SK-N-SH (cell line): Measurements from ENCODE around the gene SLC9A7. TPM values are rescaled to one million over a fixed set of nuclear protein-coding genes. Genes with fewer than 3 reads are reported as not detected.

Experiments
- CTCF ChIA-PET: fragments of 300-600, 350-600 bp; formaldehyde crosslinking; extraction: SDS; loops from one replicate; lab custom pipeline; 2021; lab: Yijun Ruan, JAX
- POLR2A ChIA-PET: fragments of 350-600 bp; sonication (Branson Sonifier 250); formaldehyde crosslinking; extraction: SDS; loops from one replicate; lab custom pipeline; 2020; ENCODE audit warnings: antibody characterized with exemption, inconsistent platforms; lab: Yijun Ruan, JAX
- DNase-seq: peaks from one replicate; pipeline ENCODE4 v3.0.0; 2012
- H2AFZ ChIP-seq: fragments of 200-600 bp; sonication (generic); 2 replicates; pipeline ENCODE4 v1.8.1; 2016; ENCODE audit warnings: antibody characterized with exemption, mild to moderate bottlenecking, low read depth
- H3F3A ChIP-seq: fragments of 200-600 bp; sonication (generic); replicated peaks from 2 replicates; pipeline ENCODE3; 2016; ENCODE audit warnings: antibody characterized with exemption, mild to moderate bottlenecking; ENCODE audit not compliant: insufficient read depth
- H3K27ac ChIP-seq, 2 experiments: fragments of 200-500 bp in 1 of 2; fragments of 200-600 bp in 1 of 2; sonication (Bioruptor generic) in 1 of 2; sonication (generic), shearing (Covaris generic) in 1 of 2; 2 replicates each; pipeline versions ENCODE4 v1.5.1 to v1.6.1; 2014 to 2016; ENCODE audit warnings: low read depth in 2 of 2, inconsistent platforms in 1 of 2, low read length in 1 of 2, mild to moderate bottlenecking in 1 of 2, mixed read lengths in 1 of 2
- H3K27me3 ChIP-seq: fragments of 200-600 bp; sonication (generic), shearing (Covaris generic); 2 replicates; pipeline ENCODE4 v1.6.1; 2016; ENCODE audit warnings: mixed run types; ENCODE audit not compliant: insufficient read depth
- H3K36me3 ChIP-seq, 2 experiments: fragments of 200-500 bp in 1 of 2; fragments of 200-600 bp in 1 of 2; sonication (Bioruptor generic) in 1 of 2; sonication (generic) in 1 of 2; replicated peaks in 1 of 2; 2 replicates each; pipeline versions ENCODE3 to v1.5.1; 2014 to 2016; ENCODE audit warnings: low read length in 1 of 2, mild to moderate bottlenecking in 1 of 2; ENCODE audit not compliant: insufficient read depth in 2 of 2, control insufficient read depth in 1 of 2
- H3K4me1 ChIP-seq, 2 experiments: fragments of 200-500 bp in 1 of 2; fragments of 200-600 bp in 1 of 2; sonication (Bioruptor generic) in 1 of 2; sonication (generic), shearing (Covaris generic) in 1 of 2; 2 replicates each; pipeline versions ENCODE4 v1.5.1 to v1.6.1; 2014 to 2016; ENCODE audit warnings: low read depth in 1 of 2, low read length in 1 of 2, mixed run types in 1 of 2; ENCODE audit not compliant: insufficient read depth in 2 of 2, control insufficient read depth in 1 of 2
- H3K4me2 ChIP-seq: fragments of 200-600 bp; sonication (generic), shearing (Covaris generic); 2 replicates; pipeline ENCODE4 v1.6.1; 2017; ENCODE audit warnings: mixed run types
- H3K4me3 ChIP-seq, 2 experiments: fragments of 200-500 bp in 1 of 2; fragments of 200-600 bp in 1 of 2; sonication (Bioruptor generic) in 1 of 2; sonication (generic), shearing (Covaris generic) in 1 of 2; 2 replicates each; pipeline versions ENCODE4 v1.5.1 to v1.8.1; 2014 to 2016; ENCODE audit warnings: low read depth in 2 of 2, inconsistent platforms in 1 of 2, low read length in 1 of 2, mild to moderate bottlenecking in 1 of 2, mixed read lengths in 1 of 2, moderate library complexity in 1 of 2
- H3K79me2 ChIP-seq: fragments of 200-600 bp; sonication (generic); 2 replicates; pipeline ENCODE4 v1.8.1; 2017; ENCODE audit warnings: mild to moderate bottlenecking; ENCODE audit not compliant: insufficient read depth
- H3K9ac ChIP-seq: fragments of 200-600 bp; sonication (generic); 2 replicates; pipeline ENCODE4 v1.6.1; 2017; ENCODE audit warnings: mixed run types
- H3K9me2 ChIP-seq: fragments of 200-600 bp; sonication (generic); 2 replicates; pipeline ENCODE4 v1.6.1; 2017; ENCODE audit warnings: mixed run types
- H3K9me3 ChIP-seq: fragments of 200-600 bp; sonication (generic); 2 replicates; pipeline ENCODE4 v1.6.1; 2017; ENCODE audit warnings: mixed run types, mild to moderate bottlenecking, moderate library complexity
- H4K20me1 ChIP-seq: fragments of 200-600 bp; sonication (generic); 2 replicates; pipeline ENCODE4 v1.6.1; 2017; ENCODE audit warnings: mild to moderate bottlenecking, mixed run types; ENCODE audit not compliant: insufficient read depth
- CHD2 ChIP-seq: fragments of 150-350 bp; IDR thresholded peaks from 2 replicates; pipeline ENCODE4 v1.6.1; 2018; ENCODE audit warnings: low read length; ENCODE audit not compliant: partially characterized antibody
- EP300 ChIP-seq, 2 experiments: IDR thresholded peaks; 2 replicates each; pipeline versions ENCODE4 v1.4.0 to v1.6.1; 2012; ENCODE audit warnings: borderline replicate concordance in 1 of 2, low read depth in 1 of 2, low read length in 1 of 2
- EZH2phosphoT487 ChIP-seq: fragments of 200-600 bp; sonication (generic); IDR thresholded peaks from 2 replicates; pipeline ENCODE4 v1.6.1; 2017; ENCODE audit warnings: low read depth, mixed run types, mild to moderate bottlenecking, antibody characterized with exemption, moderate library complexity, borderline replicate concordance
- FOSL2 ChIP-seq: IDR thresholded peaks from 2 replicates; pipeline ENCODE4 v1.4.0; 2012; ENCODE audit warnings: low read depth, mild to moderate bottlenecking, moderate library complexity, borderline replicate concordance
- FOXM1 ChIP-seq: IDR thresholded peaks from 2 replicates; pipeline ENCODE4 v1.4.0; 2012; ENCODE audit warnings: low read depth, mild to moderate bottlenecking
- GATA2 ChIP-seq: sonication (generic); formaldehyde crosslinking; IDR thresholded peaks from 2 replicates; pipeline ENCODE4 v1.5.0; 2020; ENCODE audit warnings: mild to moderate bottlenecking, missing genetic modification reagents
- MXI1 ChIP-seq: IDR thresholded peaks from 2 replicates; pipeline ENCODE4 v1.6.1; 2012; ENCODE audit warnings: mild to moderate bottlenecking, low read depth, low read length, improper control_type of control experiment
- NFIC ChIP-seq: IDR thresholded peaks from 2 replicates; pipeline ENCODE4 v1.4.0; 2012; ENCODE audit warnings: borderline replicate concordance
- POLR2AphosphoS5 ChIP-seq: IDR thresholded peaks from 2 replicates; pipeline ENCODE4 v1.6.1; 2012; ENCODE audit warnings: low read depth, low read length
- RAD21 ChIP-seq: IDR thresholded peaks from 2 replicates; pipeline ENCODE4 v1.6.1; 2012; ENCODE audit warnings: mild to moderate bottlenecking, low read length
- RCOR1 ChIP-seq: fragments of 150-350 bp; IDR thresholded peaks from 2 replicates; pipeline ENCODE4 v1.6.1; 2017; ENCODE audit warnings: antibody characterized with exemption, low read length
- TAF1 ChIP-seq: IDR thresholded peaks from 2 replicates; pipeline ENCODE4 v1.6.1; 2012; ENCODE audit warnings: low read depth, mild to moderate bottlenecking, low read length, moderate library complexity, borderline replicate concordance
- TEAD4 ChIP-seq: IDR thresholded peaks from 2 replicates; pipeline ENCODE4 v1.4.0; 2012; ENCODE audit warnings: mild to moderate bottlenecking, borderline replicate concordance; ENCODE audit not compliant: insufficient read depth
- WGBS: methylation state at CpG from one replicate; pipeline ENCODE4 v1.1.6; 2017; ENCODE audit warnings: low lambda C conversion rate; 5-methylcytosine and 5-hydroxymethylcytosine counted together
- polyA plus RNA-seq, 3 experiments: library from polyadenylated mRNA; depleted of rRNA; stranded (reverse); fragments of >200 nt; gene quantifications; 2 replicates each; pipeline ENCODE4 v1.2.3, GENCODE V29; 2012
- TF ChIP-seq, protein P1 (sequence below): IDR thresholded peaks from 2 replicates; pipeline ENCODE4; 2012
- TF ChIP-seq, protein P2 (sequence below): fragments of 150-350 bp; IDR thresholded peaks from 2 replicates; pipeline ENCODE4 v1.6.1; 2016; ENCODE audit warnings: mild to moderate bottlenecking, low read depth, low read length

Gene SLC9A7
- polyA plus RNA-seq, 1 of the 3 experiments (the other 2 are of a cell fraction) = 10.5 TPM

DNA sequence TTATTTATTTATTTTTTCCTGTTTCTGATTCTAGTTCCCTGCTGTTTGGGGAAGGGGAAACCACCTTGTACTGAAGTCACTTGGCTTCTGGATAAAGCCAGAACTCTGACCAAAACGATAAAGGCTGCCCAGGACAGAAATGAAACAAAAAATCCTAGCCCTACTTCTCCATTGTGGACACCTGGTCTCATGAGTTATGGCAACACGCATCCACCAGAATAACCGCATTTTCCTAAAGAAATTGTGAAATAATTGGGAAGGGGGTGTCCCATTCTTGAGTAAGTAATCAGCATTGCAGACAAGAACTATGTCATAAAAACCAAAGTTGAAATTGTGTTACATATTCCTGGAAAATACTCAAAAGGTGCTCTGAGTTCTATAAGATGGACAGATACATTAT lies 42.1 kb downstream of the SLC9A7 start:
- H3K4me2 ChIP-seq = no peak overlapping the region
- H3K27me3 ChIP-seq = no peaks in the 10 kb centered on the region
- no peaks in the 10 kb centered on the region for H3K79me2 ChIP-seq
- no peak overlapping the region for H3K27ac ChIP-seq
- no peaks in the 10 kb centered on the region for H4K20me1 ChIP-seq
- H3K4me3 ChIP-seq = no peak overlapping the region
- no peak for DNase-seq
- no peak overlapping the region for H2AFZ ChIP-seq
- POLR2A ChIA-PET = no interaction called here
- H3K9me2 ChIP-seq = no peaks in the 10 kb centered on the region
- no peak for TF ChIP-seq FOSL2
- no peaks in the 10 kb centered on the region for H3K4me1 ChIP-seq
- H3K36me3 ChIP-seq = no peaks in the 10 kb centered on the region
- 40% methylated on average over 3 of the region's 3 CpGs for WGBS
- H3K9me3 ChIP-seq = no peaks in the 10 kb centered on the region
- CTCF ChIA-PET = no interaction called here
- no peaks in the 10 kb centered on the region for H3F3A ChIP-seq
- H3K9ac ChIP-seq = no peak overlapping the region

DNA sequence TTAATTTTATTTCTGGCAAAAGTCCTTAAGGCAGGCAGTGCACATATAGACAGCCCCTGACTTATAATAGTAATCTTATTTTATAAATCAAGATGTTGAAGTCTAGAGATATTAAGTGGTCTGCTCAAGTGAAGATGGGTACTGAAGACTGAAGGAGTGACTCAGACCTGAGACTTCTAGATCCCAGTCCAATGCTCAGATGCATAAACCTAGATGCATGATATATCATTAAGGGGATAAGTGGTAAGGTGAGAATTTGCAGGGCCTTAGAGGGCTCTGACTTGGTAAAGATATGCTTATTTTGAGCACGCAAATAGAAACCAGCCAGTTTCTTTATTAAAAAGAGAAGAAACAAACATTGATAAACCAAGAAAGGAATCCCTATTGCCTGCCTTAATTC lies 42.9 kb downstream of the SLC9A7 start:
- no peak overlapping the region for H3K4me2 ChIP-seq
- no peak overlapping the region for H2AFZ ChIP-seq
- H3K36me3 ChIP-seq = no peaks in the 10 kb centered on the region
- no peaks in the 10 kb centered on the region for H3K27me3 ChIP-seq
- H3K79me2 ChIP-seq = no peaks in the 10 kb centered on the region
- H3F3A ChIP-seq = no peaks in the 10 kb centered on the region
- no peaks in the 10 kb centered on the region for H3K9me3 ChIP-seq
- ChIA-PET CTCF (interaction anchor here (1.6 kb wide), 1 partner anchor 30 kb away, joined by 4 read pairs; no protein-coding TSS in a partner anchor), POLR2A (no interaction called here)
- H3K27ac ChIP-seq = no peak overlapping the region
- H3K9me2 ChIP-seq = no peaks in the 10 kb centered on the region
- no peak for DNase-seq
- TF ChIP-seq, protein P1, sequence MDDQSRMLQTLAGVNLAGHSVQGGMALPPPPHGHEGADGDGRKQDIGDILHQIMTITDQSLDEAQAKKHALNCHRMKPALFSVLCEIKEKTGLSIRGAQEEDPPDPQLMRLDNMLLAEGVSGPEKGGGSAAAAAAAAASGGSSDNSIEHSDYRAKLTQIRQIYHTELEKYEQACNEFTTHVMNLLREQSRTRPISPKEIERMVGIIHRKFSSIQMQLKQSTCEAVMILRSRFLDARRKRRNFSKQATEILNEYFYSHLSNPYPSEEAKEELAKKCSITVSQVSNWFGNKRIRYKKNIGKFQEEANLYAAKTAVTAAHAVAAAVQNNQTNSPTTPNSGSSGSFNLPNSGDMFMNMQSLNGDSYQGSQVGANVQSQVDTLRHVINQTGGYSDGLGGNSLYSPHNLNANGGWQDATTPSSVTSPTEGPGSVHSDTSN = no peak
- no peaks in the 10 kb centered on the region for H4K20me1 ChIP-seq
- WGBS = 62% methylated on average over 1 of the region's 1 CpG
- no peak overlapping the region for H3K9ac ChIP-seq
- H3K4me3 ChIP-seq = no peak overlapping the region
- H3K4me1 ChIP-seq = peaks cover 0 to under 1% of the 10 kb centered on the region in 2 experiments; a peak in 1 of 4 replicates

DNA sequence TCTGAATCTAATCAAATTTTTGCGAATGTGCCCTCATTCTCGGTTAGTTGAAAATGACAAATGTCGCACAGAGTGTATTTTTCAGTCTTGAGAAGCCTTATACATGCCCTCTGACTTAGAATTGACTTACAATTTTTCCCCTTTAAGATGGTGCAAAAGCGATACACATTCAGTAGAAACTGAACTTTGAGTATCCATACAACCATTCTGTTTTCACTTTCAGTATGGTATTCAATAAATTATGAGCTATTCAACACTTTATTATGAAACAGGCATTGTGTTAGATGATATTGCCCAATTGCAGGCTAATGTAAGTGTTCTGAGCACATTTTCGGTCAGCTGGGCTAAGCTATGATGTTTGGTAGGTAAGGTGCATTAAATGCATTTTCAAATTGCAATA lies 43.4 kb downstream of the SLC9A7 start:
- no peak overlapping the region for H3K4me2 ChIP-seq
- CTCF ChIA-PET = interaction anchor here (1.6 kb wide), 1 partner anchor 30 kb away, joined by 4 read pairs; no protein-coding TSS in a partner anchor
- no peak overlapping the region for H3K4me3 ChIP-seq
- no peaks in the 10 kb centered on the region for H3K36me3 ChIP-seq
- H3K4me1 ChIP-seq = peaks cover 0 to 3% of the 10 kb centered on the region in 2 experiments; a peak in 1 of 4 replicates
- no peaks in the 10 kb centered on the region for H3K79me2 ChIP-seq
- DNase-seq = no peak
- no peaks in the 10 kb centered on the region for H4K20me1 ChIP-seq
- H3K9me3 ChIP-seq = no peaks in the 10 kb centered on the region
- no peak overlapping the region for H2AFZ ChIP-seq
- no peak overlapping the region for H3K27ac ChIP-seq
- 52% methylated on average over 5 of the region's 5 CpGs for WGBS
- no peak overlapping the region for H3K9ac ChIP-seq
- H3F3A ChIP-seq = no peaks in the 10 kb centered on the region
- POLR2A ChIA-PET = no interaction called here
- no peaks in the 10 kb centered on the region for H3K9me2 ChIP-seq
- TF ChIP-seq RAD21 (no peak), POLR2AphosphoS5 (no peak), TEAD4 (no peak), NFIC (no peak), EP300 (IDR thresholded peaks at IDR 0.05; ENCODE audit: borderline replicate concordance in 1 of 2, low read depth in 1 of 2, low read length in 1 of 2) (no peak), MXI1 (no peak), TAF1 (no peak), EZH2phosphoT487 (no peak), RCOR1 (no peak), FOXM1 (no peak), FOSL2 (no peak), GATA2 (no peak), CHD2 (no peak)
- TF ChIP-seq, protein P2, sequence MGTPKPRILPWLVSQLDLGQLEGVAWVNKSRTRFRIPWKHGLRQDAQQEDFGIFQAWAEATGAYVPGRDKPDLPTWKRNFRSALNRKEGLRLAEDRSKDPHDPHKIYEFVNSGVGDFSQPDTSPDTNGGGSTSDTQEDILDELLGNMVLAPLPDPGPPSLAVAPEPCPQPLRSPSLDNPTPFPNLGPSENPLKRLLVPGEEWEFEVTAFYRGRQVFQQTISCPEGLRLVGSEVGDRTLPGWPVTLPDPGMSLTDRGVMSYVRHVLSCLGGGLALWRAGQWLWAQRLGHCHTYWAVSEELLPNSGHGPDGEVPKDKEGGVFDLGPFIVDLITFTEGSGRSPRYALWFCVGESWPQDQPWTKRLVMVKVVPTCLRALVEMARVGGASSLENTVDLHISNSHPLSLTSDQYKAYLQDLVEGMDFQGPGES = no peak
- no peaks in the 10 kb centered on the region for H3K27me3 ChIP-seq
